Measurements from ENCODE around the gene CYB5R4.

The CYB5R4 gene

GRCh38 chr6:84003131-84003530 lies 143.6 kb downstream of the CYB5R4 start:
- no peaks in the 10 kb centered on the region for H3F3A ChIP-seq (ENCODE audit: low read depth)
- no peak overlapping the region for H2AFZ ChIP-seq (ENCODE audit: low read length)
- no peaks in the 10 kb centered on the region for H3K27me3 ChIP-seq (ENCODE audit: insufficient read depth, low read length, poor library complexity, severe bottlenecking)
- H3K9me3 ChIP-seq (ENCODE audit: insufficient read depth, low read depth, low read length) = no peaks in the 10 kb centered on the region
- H3K79me2 ChIP-seq (ENCODE audit: insufficient read depth, low read length) = no peaks in the 10 kb centered on the region
- TF ChIP-seq CTCF (conservative IDR thresholded peaks at IDR 0.05; ENCODE audit: low read length) (no peak), EZH2phosphoT487 (IDR thresholded peaks at IDR 0.05; ENCODE audit: borderline replicate concordance) (no peak)
- no peak overlapping the region for H3K9ac ChIP-seq (ENCODE audit: low read depth, low read length, poor library complexity, severe bottlenecking)
- H3K9me2 ChIP-seq (replicated peaks; ENCODE audit: low read depth, low read length) = no peaks in the 10 kb centered on the region
- H3K36me3 ChIP-seq (ENCODE audit: insufficient read depth, low read length) = no peaks in the 10 kb centered on the region
- no peaks in the 10 kb centered on the region for H3K4me1 ChIP-seq (ENCODE audit: insufficient read depth, low read length, poor library complexity, severe bottlenecking)
- H4K20me1 ChIP-seq (ENCODE audit: insufficient read depth, low read length, poor library complexity, severe bottlenecking) = no peaks in the 10 kb centered on the region
- no peak overlapping the region for H3K4me3 ChIP-seq (ENCODE audit: low read length, poor library complexity, severe bottlenecking)
- no peak overlapping the region for H3K4me2 ChIP-seq (ENCODE audit: low read depth, low read length, poor library complexity, severe bottlenecking)

GRCh38 chr6:84003654-84004053 lies 144.2 kb downstream of the CYB5R4 start:
- Histone ChIP-seq H3K4me1 (ENCODE audit: insufficient read depth, low read length, poor library complexity, severe bottlenecking) (no peaks in the 10 kb centered on the region), H2AFZ (ENCODE audit: low read length) (no peak overlapping the region), H3K9me3 (ENCODE audit: insufficient read depth, low read depth, low read length) (no peaks in the 10 kb centered on the region), H3K4me3 (ENCODE audit: low read length, poor library complexity, severe bottlenecking) (no peak overlapping the region), H3K27me3 (ENCODE audit: insufficient read depth, low read length, poor library complexity, severe bottlenecking) (no peaks in the 10 kb centered on the region), H3K4me2 (ENCODE audit: low read depth, low read length, poor library complexity, severe bottlenecking) (no peak overlapping the region), H4K20me1 (ENCODE audit: insufficient read depth, low read length, poor library complexity, severe bottlenecking) (no peaks in the 10 kb centered on the region), H3K9me2 (replicated peaks; ENCODE audit: low read depth, low read length) (no peaks in the 10 kb centered on the region), H3F3A (ENCODE audit: low read depth) (no peaks in the 10 kb centered on the region), H3K79me2 (ENCODE audit: insufficient read depth, low read length) (no peaks in the 10 kb centered on the region), H3K9ac (ENCODE audit: low read depth, low read length, poor library complexity, severe bottlenecking) (no peak overlapping the region), H3K36me3 (ENCODE audit: insufficient read depth, low read length) (no peaks in the 10 kb centered on the region)
- TF ChIP-seq EZH2phosphoT487 (IDR thresholded peaks at IDR 0.05; ENCODE audit: borderline replicate concordance) (no peak), CTCF (conservative IDR thresholded peaks at IDR 0.05; ENCODE audit: low read length) (no peak)

- Histone ChIP-seq H4K20me1 (ENCODE audit: insufficient read depth, low read length, poor library complexity, severe bottlenecking) (no peaks in the 10 kb centered on the region), H3K36me3 (ENCODE audit: insufficient read depth, low read length) (no peaks in the 10 kb centered on the region), H3K79me2 (ENCODE audit: insufficient read depth, low read length) (no peaks in the 10 kb centered on the region), H3K9me3 (ENCODE audit: insufficient read depth, low read depth, low read length) (no peaks in the 10 kb centered on the region), H3K9me2 (replicated peaks; ENCODE audit: low read depth, low read length) (no peaks in the 10 kb centered on the region), H3K4me3 (ENCODE audit: low read length, poor library complexity, severe bottlenecking) (no peak overlapping the region), H3K27me3 (ENCODE audit: insufficient read depth, low read length, poor library complexity, severe bottlenecking) (no peaks in the 10 kb centered on the region), H3K4me1 (ENCODE audit: insufficient read depth, low read length, poor library complexity, severe bottlenecking) (no peaks in the 10 kb centered on the region), H3F3A (ENCODE audit: low read depth) (no peaks in the 10 kb centered on the region), H3K9ac (ENCODE audit: low read depth, low read length, poor library complexity, severe bottlenecking) (no peak overlapping the region), H3K4me2 (ENCODE audit: low read depth, low read length, poor library complexity, severe bottlenecking) (no peak overlapping the region), H2AFZ (ENCODE audit: low read length) (no peak overlapping the region)
- no peak for TF ChIP-seq CTCF (conservative IDR thresholded peaks at IDR 0.05; ENCODE audit: low read length)
- TF ChIP-seq EZH2phosphoT487 (IDR thresholded peaks at IDR 0.05; ENCODE audit: borderline replicate concordance) = no peak
Observed at GRCh38 chr6:84007871-84008270, 148.4 kb downstream of the CYB5R4 start.
